BE2C (cell line): ENCODE data around the gene WFDC1.

Experiments used
- DNase-seq: peaks from one replicate; pipeline ENCODE4 v3.0.0-alpha.2; 2020
- H3K27me3 ChIP-seq: fragments of 250-450 bp; sonication (Bioruptor Pico); 2 replicates; pipeline ENCODE4 v1.5.1; 2020; ENCODE audit warnings: mild to moderate bottlenecking
- H3K36me3 ChIP-seq: fragments of 250-450 bp; sonication (Bioruptor Pico); 2 replicates; pipeline ENCODE4 v1.5.1; 2020; ENCODE audit warnings: mild to moderate bottlenecking
- H3K4me1 ChIP-seq: fragments of 250-450 bp; sonication (Bioruptor Pico); 2 replicates; pipeline ENCODE4 v1.5.1; 2020
- H3K4me3 ChIP-seq: 2 replicates; pipeline ENCODE4 v1.5.1; 2011; ENCODE audit warnings: low read depth, low read length
- H3K9me3 ChIP-seq: fragments of 250-450 bp; sonication (Bioruptor Pico); 2 replicates; pipeline ENCODE4 v1.5.1; 2020
- TF ChIP-seq, protein P1 (sequence below): IDR thresholded peaks from 2 replicates; pipeline ENCODE4 v1.5.1; 2012; ENCODE audit warnings: mild to moderate bottlenecking, low read depth, low read length

Gene WFDC1

DNA sequence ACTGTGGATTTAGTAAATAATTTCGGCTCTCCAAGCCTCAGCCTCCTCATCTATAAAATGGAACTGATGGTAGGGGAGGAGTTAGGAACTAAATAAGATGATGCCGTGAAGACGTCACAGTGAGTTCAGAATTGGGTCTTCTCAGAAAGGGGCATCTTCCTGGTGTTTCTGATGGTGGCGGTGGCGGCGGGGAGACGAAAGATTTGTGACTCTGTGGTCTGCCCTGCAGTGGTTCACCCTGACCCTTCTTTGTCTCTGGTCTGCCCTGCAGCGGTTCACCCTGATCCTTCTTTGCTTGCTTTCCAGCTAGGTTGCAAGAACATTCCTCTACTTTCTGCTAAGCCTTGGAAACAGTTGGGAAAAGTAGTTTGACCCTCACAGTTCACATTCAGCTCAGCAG is 34.3 kb downstream of the WFDC1 start:
- DNase-seq: no peak
- no peak overlapping the region for H3K4me3 ChIP-seq
- H3K27me3 ChIP-seq: no peaks in the 10 kb centered on the region; the same call in 1 of the 2 replicates
- H3K4me1 ChIP-seq: no peaks in the 10 kb centered on the region
- TF ChIP-seq, protein P1, sequence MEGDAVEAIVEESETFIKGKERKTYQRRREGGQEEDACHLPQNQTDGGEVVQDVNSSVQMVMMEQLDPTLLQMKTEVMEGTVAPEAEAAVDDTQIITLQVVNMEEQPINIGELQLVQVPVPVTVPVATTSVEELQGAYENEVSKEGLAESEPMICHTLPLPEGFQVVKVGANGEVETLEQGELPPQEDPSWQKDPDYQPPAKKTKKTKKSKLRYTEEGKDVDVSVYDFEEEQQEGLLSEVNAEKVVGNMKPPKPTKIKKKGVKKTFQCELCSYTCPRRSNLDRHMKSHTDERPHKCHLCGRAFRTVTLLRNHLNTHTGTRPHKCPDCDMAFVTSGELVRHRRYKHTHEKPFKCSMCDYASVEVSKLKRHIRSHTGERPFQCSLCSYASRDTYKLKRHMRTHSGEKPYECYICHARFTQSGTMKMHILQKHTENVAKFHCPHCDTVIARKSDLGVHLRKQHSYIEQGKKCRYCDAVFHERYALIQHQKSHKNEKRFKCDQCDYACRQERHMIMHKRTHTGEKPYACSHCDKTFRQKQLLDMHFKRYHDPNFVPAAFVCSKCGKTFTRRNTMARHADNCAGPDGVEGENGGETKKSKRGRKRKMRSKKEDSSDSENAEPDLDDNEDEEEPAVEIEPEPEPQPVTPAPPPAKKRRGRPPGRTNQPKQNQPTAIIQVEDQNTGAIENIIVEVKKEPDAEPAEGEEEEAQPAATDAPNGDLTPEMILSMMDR: no peak
- H3K9me3 ChIP-seq: no peaks in the 10 kb centered on the region
- H3K36me3 ChIP-seq: no peaks in the 10 kb centered on the region

DNA sequence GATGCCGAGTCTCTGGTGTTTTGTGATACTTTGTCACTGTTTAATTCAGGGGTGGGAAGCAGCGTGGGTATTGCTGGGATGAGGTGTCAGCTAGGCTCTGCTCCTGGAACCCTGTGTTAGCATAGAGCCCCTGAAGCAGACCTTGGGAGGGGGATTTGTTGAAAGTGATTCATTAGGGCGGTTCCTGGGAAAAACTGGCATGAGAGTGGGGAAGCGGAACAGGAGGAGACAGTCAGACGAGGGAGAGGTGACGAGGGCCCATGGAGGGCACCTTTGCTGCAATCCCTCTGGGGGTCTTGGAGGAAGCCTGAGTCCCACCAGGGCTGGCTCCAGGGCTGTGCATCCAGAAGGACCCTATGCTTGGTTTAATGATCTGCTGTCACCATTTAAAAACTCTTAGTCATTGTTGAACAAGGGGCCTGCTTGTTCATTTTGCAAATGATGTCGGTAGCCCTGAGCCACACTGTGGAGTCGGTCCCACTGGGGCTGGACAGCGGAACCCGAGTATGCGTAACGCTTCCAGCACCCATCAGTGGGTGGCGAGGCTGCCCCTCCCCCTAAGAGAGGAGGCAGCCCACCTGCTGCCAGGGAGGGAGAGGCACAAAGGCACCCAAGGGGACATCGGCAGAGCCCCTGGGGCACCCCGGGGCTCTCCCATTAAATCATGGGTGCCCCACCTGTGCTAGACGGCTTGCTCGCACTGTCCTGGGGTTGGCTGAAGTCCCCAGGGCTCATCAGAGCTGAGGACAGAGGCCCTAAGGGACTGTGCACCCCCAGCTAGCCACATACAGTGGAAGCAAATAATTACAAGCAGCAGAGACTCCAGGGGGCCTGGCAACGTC is 35.4 kb downstream of the WFDC1 start:
- TF ChIP-seq, protein P1: no peak
- no peaks in the 10 kb centered on the region for H3K4me1 ChIP-seq
- no peaks in the 10 kb centered on the region for H3K9me3 ChIP-seq
- H3K36me3 ChIP-seq: no peaks in the 10 kb centered on the region
- DNase-seq: no peak
- no peaks in the 10 kb centered on the region; the same call in 1 of the 2 replicates for H3K27me3 ChIP-seq
- H3K4me3 ChIP-seq: no peak overlapping the region

DNA sequence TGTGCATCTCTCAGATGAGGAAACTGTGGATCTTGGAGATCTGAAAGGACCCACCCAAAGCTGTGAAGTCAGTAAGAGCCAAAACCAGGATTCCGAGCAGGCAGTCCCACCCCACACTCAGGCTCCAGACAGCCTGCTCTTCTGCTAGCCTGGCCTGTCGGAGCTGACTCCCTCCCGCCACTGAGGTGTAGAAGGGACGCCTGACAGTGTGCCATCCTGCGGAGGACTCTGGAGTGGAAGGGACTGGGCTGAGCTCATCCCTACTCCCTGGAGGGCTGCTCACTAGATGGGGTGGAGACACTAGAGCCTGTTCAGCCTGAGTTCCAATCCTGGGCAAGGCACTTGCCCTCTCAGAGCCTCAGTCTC is 36.0 kb downstream of the WFDC1 start:
- DNase-seq: no peak
- no peaks in the 10 kb centered on the region; the same call in 1 of the 2 replicates for H3K27me3 ChIP-seq
- TF ChIP-seq, protein P1: no peak
- H3K4me1 ChIP-seq: no peaks in the 10 kb centered on the region
- H3K9me3 ChIP-seq: no peaks in the 10 kb centered on the region
- H3K4me3 ChIP-seq: no peak overlapping the region
- no peaks in the 10 kb centered on the region for H3K36me3 ChIP-seq

DNA sequence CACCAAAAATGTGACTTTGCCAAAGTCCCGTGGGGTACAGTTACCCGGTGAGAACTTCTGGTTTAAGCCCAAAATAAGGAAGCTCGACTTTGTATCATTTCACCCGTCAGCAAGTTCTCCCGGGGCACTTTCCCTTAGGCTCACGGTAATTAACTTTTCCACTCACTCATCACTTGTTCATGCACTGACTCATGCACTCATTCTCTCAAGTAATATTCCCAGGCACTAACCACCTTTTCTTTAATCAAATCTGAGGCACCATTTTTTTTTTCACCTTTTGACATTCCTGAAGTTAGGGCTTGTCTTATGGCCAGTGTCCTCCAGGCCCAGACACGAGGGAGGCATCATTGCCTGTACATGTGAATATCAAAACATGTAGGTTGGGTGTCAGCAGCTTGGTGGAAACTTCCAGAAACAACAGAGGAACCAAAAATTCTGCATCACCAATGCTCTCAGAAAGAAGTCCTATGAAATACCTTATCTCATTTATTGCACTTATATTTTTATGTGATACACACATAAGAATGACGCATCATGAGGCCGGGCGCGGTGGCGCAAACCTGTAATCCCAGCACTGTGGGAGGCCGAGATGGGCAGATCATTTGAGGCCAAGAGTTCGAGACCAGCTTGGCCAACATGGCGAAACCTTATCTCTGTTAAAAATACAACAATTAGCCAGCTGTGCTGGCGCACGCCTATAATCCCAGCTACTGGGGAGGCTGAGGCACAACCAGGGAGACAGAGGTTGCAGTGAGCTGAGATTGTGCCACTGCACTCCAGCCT is 37.5 kb downstream of the WFDC1 start:
- H3K27me3 ChIP-seq: no peaks in the 10 kb centered on the region; the same call in 1 of the 2 replicates
- H3K4me3 ChIP-seq: no peak overlapping the region
- H3K9me3 ChIP-seq: no peaks in the 10 kb centered on the region
- no peak for DNase-seq
- no peaks in the 10 kb centered on the region for H3K36me3 ChIP-seq
- no peaks in the 10 kb centered on the region for H3K4me1 ChIP-seq
- TF ChIP-seq, protein P1: no peak

DNA sequence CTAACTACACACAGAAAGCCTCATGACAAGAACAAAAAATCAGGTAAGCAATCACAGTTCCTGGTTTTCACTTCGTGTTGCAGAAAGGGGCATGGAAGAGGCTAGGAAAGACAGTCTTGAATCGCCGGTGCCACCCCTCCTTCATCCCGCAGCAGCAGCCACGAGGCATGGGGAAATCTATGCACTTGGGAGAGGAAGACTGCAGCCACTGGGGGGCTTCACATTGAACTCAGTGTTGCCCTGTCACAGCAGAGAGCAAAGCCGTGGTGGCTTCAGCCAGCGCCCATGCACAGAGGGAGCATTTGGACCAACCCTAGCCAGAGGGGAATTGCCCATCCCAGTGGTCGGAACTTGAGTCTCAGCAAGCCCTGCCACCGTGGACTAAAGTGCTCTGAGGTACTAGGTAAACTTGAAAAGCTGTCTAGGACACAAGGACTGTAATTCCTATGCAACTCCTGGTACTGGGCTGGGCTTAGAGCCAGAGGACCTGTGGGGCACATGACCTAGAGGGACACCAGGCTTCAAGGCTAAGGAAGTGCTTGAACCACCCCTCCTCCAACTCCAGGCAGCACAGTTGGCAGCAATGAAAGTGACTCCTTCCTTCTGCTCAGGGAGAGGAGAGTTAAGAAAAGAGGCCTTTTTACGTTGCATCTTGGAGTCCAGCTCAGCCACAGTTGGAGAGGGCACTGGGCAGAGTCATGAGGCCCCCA is 38.5 kb downstream of the WFDC1 start:
- TF ChIP-seq, protein P1: no peak
- H3K4me3 ChIP-seq: no peak overlapping the region
- H3K36me3 ChIP-seq: no peaks in the 10 kb centered on the region
- no peaks in the 10 kb centered on the region for H3K4me1 ChIP-seq
- H3K9me3 ChIP-seq: no peaks in the 10 kb centered on the region
- DNase-seq: no peak
- H3K27me3 ChIP-seq: no peaks in the 10 kb centered on the region; the same call in 1 of the 2 replicates
